Measurements from ENCODE around the gene FAAH. TPM values are rescaled to one million over a fixed set of nuclear protein-coding genes. Genes with fewer than 3 reads are reported as not detected.

Gene FAAH
- total RNA-seq, 1 experiment from 2014 or later, result 38.6 TPM

- no peak for DNase-seq (ENCODE audit: low spot score)
- ChIA-PET CTCF (interaction anchor here (1.0 to 2.3 kb wide), 8 partner anchors 13 to 99 kb away, joined by 3 to 11 read pairs (median 4); no protein-coding TSS in a partner anchor), POLR2A (no interaction called here)
- peaks cover 7% of the 10 kb centered on the region; the same call in 1 of the 2 replicates for H3K27me3 Mint-ChIP-seq (ENCODE audit: low read depth)
- no peaks in the 10 kb centered on the region for H3K4me1 Mint-ChIP-seq
- H3K9me3 Mint-ChIP-seq, result no peaks in the 10 kb centered on the region
- ATAC-seq, result no peak
- H3K4me3 Mint-ChIP-seq, result no peak overlapping the region
- H3K36me3 Mint-ChIP-seq, result no peaks in the 10 kb centered on the region
- no peak for TF ChIP-seq E2F4 (CRISPR knock-in tag; IDR thresholded peaks at IDR 0.05; ENCODE audit: borderline replicate concordance, low read depth)
- no peak overlapping the region for H3K27ac Mint-ChIP-seq
Observed at GRCh38 chr1:46429436-46429835, 35.3 kb downstream of the FAAH start.

DNA sequence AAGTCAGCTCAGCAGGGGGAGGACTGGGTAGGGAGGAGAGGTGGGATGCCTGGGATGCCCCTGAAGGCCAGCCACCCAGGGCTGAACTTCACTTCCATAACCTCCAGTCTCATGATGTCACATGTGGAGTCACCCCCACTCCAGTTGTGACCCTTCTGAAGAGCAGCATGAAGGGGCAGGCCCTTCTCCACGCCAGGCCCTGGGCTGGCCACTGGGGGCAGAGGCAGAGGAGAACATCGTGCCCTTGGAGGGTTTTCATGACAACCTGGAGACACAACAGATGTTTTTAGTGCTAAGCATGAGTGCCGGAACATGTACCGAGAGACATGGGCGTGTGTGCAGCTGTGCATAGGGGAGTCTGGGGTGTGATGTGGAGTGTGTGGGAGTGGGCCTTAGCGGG is 37.6 kb downstream of the FAAH start:
- Mint-ChIP-seq H3K9me3 (no peaks in the 10 kb centered on the region), H3K36me3 (no peaks in the 10 kb centered on the region), H3K4me1 (no peaks in the 10 kb centered on the region), H3K4me3 (no peak overlapping the region), H3K27ac (no peak overlapping the region), H3K27me3 (ENCODE audit: low read depth) (peaks cover 15% of the 10 kb centered on the region)
- ChIA-PET CTCF (interaction anchor here (0.9 to 3.0 kb wide), 4 partner anchors 10 to 52 kb away, joined by 3 to 21 read pairs (median 6); no protein-coding TSS in a partner anchor), POLR2A (no interaction called here)
- ATAC-seq (peak; percentile 32), DNase-seq (ENCODE audit: low spot score) (no peak)
- TF ChIP-seq ZNF232 (CRISPR knock-in tag; IDR thresholded peaks at IDR 0.05) (no peak), ATF6 (CRISPR knock-in tag; IDR thresholded peaks at IDR 0.05) (no peak), GABPB1 (CRISPR knock-in tag; IDR thresholded peaks at IDR 0.05) (no peak), ATF3 (CRISPR knock-in tag; conservative IDR thresholded peaks at IDR 0.05) (no peak), ZNF263 (CRISPR knock-in tag; IDR thresholded peaks at IDR 0.05; ENCODE audit: low read depth) (no peak), MAX (CRISPR knock-in tag; IDR thresholded peaks at IDR 0.05) (no peak), EMX1 (CRISPR knock-in tag; IDR thresholded peaks at IDR 0.05) (no peak), GRHL2 (CRISPR knock-in tag; IDR thresholded peaks at IDR 0.05; ENCODE audit: insufficient replicate concordance, severe bottlenecking) (no peak), SMAD4 (CRISPR knock-in tag; IDR thresholded peaks at IDR 0.05) (no peak), SOX15 (CRISPR knock-in tag; IDR thresholded peaks at IDR 0.05) (no peak), HMGA2 (CRISPR knock-in tag; IDR thresholded peaks at IDR 0.05) (no peak), ARID4B (CRISPR knock-in tag; IDR thresholded peaks at IDR 0.05; ENCODE audit: borderline replicate concordance) (no peak), RELA (CRISPR knock-in tag; IDR thresholded peaks at IDR 0.05; ENCODE audit: borderline replicate concordance) (no peak), AR (CRISPR knock-in tag; IDR thresholded peaks at IDR 0.05) (no peak)
- TF ChIP-seq, protein P1, sequence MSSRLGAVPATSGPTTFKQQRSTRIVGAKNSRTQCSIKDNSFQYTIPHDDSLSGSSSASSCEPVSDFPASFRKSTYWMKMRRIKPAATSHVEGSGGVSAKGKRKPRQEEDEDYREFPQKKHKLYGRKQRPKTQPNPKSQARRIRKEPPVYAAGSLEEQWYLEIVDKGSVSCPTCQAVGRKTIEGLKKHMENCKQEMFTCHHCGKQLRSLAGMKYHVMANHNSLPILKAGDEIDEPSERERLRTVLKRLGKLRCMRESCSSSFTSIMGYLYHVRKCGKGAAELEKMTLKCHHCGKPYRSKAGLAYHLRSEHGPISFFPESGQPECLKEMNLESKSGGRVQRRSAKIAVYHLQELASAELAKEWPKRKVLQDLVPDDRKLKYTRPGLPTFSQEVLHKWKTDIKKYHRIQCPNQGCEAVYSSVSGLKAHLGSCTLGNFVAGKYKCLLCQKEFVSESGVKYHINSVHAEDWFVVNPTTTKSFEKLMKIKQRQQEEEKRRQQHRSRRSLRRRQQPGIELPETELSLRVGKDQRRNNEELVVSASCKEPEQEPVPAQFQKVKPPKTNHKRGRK (CRISPR knock-in tag; IDR thresholded peaks at IDR 0.05; ENCODE audit: borderline replicate concordance), result no peak
- TF ChIP-seq, protein P2, sequence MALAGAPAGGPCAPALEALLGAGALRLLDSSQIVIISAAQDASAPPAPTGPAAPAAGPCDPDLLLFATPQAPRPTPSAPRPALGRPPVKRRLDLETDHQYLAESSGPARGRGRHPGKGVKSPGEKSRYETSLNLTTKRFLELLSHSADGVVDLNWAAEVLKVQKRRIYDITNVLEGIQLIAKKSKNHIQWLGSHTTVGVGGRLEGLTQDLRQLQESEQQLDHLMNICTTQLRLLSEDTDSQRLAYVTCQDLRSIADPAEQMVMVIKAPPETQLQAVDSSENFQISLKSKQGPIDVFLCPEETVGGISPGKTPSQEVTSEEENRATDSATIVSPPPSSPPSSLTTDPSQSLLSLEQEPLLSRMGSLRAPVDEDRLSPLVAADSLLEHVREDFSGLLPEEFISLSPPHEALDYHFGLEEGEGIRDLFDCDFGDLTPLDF (CRISPR knock-in tag; IDR thresholded peaks at IDR 0.05), result no peak
- TF ChIP-seq, protein P3, sequence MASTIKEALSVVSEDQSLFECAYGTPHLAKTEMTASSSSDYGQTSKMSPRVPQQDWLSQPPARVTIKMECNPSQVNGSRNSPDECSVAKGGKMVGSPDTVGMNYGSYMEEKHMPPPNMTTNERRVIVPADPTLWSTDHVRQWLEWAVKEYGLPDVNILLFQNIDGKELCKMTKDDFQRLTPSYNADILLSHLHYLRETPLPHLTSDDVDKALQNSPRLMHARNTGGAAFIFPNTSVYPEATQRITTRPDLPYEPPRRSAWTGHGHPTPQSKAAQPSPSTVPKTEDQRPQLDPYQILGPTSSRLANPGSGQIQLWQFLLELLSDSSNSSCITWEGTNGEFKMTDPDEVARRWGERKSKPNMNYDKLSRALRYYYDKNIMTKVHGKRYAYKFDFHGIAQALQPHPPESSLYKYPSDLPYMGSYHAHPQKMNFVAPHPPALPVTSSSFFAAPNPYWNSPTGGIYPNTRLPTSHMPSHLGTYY (CRISPR knock-in tag; IDR thresholded peaks at IDR 0.05), result no peak

Data from WTC11 (cell line).